Measurements from ENCODE around the gene E2F3.
"Not testable (repeated sequence)": the region's sequence is repeated elsewhere in the genome, so short reads cannot be mapped to it uniquely, and the experiment has no call there.

Gene E2F3

DNA sequence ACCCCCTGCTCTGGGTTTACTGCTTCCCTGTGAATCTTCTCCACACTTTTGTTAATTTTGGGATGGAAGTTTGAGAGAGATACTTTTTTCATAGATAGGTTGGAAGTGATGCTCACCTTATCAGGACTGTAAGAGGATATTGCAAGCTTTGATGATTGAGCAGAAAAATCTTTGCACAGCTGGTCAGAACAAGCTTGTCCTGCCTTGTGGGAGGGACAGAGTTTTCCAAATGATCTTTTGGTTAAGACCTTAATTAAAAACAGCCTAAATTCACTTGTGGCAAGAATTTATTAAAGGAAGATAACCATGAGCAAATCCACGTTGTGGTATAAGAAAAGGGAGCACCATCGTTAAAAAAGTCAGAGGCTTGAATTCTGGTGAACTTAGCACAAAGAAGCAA lies 32.2 kb downstream of the E2F3 start:
- DNase-seq (ENCODE audit: low read depth in 2 of 2): no peak

DNA sequence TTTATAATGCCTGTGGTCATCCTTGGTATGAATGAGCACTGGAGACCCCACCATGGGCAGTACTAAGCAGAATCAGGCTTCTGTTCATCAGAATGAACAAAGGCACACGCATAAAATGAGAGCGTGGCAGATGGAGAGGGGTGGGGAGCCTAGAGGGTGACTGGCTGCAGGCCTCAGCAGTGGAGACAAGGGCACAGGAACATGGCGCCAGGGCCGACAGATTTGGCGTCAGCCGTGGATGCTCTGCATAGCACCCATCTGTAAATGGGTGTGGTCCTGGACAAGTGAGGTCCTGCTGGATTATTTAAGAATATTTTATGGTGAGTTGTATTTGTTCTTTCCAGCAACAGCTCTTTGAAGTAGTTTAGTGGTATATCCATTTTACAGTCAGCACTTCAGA lies 33.1 kb downstream of the E2F3 start:
- no peak for DNase-seq (ENCODE audit: low read depth in 2 of 2)

DNA sequence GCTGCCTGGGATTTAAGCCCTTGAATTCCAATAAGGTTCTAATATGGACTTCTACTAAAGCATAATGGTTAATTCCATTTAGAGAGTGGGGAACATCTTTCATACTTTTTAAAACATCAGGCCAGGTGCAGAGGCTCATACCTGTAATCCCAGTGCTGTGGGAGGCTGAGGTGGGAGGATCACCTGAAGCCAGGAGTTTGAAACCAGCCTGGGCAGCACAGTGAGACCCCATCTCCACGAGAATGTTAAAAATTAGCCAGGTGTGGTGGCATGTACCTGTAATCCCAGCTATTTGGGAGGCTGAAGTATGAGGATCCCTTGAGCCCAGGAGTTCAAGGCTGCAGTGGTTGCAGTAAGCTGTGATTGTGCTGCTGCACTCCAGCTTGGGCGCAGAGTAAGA lies 35.0 kb downstream of the E2F3 start:
- DNase-seq (ENCODE audit: low read depth in 2 of 2): no peak

DNA sequence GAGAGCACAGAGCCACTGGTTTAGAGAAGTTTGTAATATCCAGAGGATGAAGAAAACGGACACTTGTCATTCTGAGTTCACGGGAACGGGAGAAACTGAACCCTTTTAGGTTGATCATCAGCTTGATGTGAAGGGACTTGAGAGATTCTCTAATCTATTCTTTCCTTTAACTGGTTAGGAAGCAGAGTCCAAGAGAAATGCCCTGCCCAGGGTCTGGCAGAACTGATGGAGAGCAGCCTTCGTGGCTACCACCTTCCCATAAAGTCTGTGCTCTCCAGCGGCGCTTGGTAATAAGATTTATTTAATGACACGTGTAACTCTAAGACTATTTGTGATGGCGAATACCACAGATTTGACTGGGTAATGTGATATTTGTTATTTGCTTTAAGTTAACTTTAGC lies 36.0 kb downstream of the E2F3 start:
- no peak for DNase-seq (ENCODE audit: low read depth in 2 of 2)

DNA sequence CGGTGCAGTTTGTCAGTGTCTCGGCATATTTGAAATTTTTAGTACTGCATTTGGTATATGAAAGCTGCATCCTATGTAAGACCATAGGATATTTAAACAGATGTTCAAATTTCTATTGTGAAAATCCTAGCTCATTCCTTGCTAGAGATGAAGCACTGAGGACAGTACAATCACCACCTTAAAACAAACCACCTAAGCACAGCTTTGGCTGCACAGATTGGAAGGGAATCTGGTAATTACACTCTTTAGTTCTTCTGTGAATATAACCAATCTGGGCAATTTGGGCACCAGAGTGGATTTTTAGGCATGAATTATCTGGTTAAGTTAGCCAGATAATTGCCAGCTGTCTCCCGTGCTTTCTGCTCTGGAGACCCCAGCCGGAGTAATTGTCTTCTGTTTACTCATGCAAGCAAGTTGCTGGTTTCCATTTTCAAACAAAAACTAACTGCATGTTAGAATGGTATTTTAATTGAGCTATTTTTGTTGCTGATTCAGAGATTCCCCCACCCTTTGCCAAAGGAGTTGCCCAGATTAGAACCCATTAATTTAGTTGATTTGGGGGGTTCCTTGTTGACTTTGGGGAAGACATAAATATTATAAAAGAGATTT lies 36.9 kb downstream of the E2F3 start:
- no peak for DNase-seq (ENCODE audit: low read depth in 2 of 2)

DNA sequence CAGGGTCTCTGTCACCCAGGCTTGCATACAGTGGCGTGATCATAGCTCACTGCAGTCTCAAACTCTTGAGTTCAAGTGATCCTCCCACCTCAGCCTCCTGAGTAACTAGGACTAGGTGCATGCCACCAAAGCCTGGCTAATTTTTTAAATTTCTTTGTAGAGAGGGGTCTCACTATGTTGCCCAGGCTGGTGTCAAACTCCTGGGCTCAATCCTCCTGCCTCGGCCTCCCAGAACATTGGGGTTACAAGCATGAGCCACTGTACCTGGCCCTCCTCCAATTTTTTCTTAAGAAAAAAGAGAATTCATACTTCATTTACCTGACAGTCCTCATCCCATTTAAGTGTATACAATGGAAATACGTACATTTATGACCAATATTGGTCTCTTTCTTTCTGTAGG lies 37.9 kb downstream of the E2F3 start:
- no peak for DNase-seq (ENCODE audit: low read depth in 2 of 2)

DNA sequence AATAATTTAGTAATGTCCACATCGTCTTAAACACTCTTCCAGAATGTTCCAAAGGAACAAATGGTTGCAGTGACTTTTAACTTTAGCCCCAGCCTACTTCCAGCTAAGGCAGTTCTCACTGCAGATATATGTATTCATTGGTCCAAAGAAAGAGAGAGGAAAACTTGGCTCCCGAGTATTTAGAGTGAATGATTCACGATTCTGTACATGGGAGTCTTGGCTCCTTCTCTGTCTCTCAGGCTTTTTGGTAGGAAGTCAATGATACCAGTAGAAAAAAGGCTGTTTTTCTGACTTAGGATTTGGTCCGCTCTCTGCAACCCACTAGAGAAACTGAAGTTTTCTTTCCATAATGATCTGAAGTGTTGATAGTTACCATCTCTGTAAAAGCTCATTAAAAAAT lies 38.6 kb downstream of the E2F3 start:
- DNase-seq (ENCODE audit: low read depth in 2 of 2): no peak

DNA sequence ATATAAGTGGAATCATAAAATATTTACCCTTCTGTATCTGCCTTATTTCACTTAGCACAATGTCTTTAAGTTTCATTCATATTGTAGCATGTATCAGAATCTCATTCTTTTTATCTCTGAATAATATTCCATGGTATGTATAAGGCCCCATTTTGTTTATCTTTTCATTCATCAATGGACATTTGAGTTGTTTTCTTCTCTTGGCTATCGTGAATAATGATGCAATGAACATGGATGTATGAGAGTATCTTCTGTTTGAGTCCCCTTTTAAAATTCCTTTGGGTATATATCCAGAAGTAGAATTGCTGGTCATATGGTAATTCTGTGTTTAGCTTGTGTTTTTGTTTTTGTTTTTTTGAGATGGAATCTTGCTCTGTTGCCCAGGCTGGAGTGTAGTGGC lies 39.6 kb downstream of the E2F3 start:
- no peak for DNase-seq (ENCODE audit: low read depth in 2 of 2)

DNA sequence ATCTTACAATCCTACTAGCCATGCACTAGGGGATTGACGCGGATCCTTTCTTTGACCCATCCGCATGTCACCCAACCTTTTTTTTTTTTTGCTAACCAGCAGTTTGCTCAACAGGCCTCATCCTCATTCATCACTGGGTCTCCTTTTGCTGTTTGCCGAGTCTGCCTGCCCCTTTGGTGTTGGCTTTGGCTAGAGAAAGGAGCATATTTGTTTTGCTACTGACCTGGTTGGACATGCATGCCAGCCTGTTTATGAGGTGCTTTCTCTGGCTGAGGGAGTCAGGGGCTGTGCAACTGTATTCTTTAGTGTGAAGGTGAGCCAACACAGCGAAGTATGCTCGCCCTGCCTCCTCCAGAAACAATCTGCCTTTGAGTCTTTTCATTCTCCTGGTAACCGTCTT lies 40.2 kb downstream of the E2F3 start:
- DNase-seq (ENCODE audit: low read depth in 2 of 2): no peak

DNA sequence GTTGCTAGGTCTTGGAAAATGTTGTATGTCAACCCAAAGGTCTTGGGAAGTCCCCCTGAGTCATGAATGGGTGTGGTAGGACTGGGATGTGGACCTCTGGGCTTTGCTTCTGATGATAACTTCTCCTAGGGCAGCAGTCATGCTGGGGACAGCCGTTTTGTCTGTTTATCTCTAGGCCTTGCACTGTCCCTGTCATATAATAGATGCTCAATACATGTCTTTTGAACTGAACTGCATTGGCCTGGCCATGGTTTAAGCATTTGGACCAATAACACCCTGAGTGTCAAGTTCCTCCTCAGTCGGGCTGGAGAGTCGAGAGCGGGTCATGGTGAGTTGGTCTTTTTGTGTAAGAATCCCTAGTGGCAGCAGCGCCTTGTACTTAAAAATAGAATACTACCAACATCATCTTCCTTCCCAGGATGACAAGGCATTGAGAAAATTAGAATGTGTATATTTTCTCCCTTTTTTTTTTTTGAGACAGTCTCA lies 43.1 kb downstream of the E2F3 start:
- no peak for DNase-seq (ENCODE audit: low read depth in 2 of 2)

DNA sequence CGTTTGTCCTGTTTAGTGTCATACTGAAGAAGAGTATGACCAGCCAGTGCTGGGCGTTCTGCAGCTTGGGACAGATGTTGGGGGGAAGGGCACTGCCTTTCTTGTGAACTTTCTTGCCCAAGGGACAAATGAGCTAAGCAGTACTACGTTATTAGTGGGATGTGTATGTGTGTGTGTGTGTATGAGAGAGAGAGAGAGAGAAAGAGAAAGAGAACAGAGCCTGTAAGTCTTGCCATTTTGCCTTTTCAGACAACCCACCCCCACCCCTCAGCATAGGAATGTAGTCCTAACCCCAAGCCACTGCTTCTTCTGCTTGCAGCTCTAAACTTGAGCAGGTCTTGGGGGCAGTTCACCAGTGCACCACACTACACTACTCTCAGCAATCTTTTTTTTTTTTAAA lies 45.5 kb downstream of the E2F3 start:
- no peak for DNase-seq (ENCODE audit: low read depth in 2 of 2)

DNA sequence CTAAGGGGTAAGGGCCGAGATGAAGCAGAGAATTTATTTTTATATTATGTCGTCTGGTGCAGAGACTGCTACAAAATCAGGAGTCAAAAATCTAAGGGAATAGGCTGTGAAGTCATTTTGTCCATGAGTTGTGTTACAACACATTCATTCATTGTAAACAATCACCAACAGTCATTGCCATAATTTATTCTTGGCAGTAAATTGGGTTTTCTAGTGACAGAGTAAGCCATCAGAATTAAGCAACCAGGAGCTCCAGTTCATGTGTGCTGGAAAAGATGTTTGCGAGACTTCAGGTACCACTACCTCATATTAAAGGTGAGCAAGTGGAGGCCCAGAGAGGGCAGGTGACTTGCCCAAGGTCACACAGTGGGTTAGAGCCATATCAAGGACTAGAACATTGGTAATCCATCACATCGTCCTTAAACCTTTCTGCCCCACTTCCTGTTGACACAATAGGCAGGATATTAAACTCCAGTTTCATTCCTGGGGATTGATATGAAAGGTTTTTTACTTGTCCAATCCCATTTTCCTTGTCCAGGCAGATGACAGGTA lies 46.0 kb downstream of the E2F3 start:
- no peak for DNase-seq (ENCODE audit: low read depth in 2 of 2)

DNA sequence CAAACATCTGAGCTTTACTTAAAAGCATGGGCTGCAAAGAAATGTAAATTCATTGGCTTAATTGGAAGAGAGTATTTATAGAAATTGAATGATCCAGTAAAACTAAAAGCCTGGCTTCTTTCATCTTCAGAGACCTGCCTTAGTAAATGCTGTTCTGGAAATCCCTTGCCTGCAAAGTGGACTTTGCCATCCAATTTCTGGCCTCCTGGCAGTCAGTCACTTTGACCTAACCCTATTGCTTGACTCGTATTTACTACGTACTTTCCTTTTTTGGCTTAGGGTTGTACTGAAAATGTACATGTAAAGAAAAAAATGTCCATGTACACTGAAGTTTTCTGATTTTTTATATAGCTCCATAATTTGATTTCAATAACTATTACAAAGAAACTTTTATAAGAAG lies 47.1 kb downstream of the E2F3 start:
- DNase-seq (ENCODE audit: low read depth in 2 of 2): no peak

DNA sequence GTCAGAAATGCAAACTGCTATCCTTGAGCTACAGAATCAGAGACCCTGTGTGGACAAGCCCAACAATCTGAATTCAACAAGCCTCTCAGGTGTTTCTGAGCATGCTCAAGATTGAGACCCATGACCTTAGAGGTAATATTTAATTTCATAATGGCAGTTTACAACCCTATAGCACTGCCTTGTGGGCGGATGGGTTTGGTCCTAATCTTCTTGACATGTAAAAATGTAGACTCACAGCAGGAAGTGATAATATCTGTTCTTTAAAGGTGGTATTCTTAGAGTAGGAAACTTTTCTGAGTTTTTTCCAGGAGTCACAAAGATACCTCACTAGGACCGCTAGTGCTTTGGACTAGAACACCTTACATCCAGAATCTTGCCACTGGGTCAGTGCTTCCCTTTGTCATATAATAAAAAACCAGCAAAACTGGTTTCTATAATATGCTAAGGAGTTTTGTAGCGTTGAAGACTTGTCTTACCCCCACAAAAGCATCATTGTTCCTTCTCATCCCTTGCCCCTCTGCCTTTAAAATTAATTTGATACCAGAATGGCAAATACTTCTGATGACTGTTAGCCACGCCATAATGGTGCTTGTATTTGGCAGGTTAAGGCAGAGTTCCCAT lies 52.6 kb downstream of the E2F3 start:
- DNase-seq (ENCODE audit: low read depth in 2 of 2): no peak

DNA sequence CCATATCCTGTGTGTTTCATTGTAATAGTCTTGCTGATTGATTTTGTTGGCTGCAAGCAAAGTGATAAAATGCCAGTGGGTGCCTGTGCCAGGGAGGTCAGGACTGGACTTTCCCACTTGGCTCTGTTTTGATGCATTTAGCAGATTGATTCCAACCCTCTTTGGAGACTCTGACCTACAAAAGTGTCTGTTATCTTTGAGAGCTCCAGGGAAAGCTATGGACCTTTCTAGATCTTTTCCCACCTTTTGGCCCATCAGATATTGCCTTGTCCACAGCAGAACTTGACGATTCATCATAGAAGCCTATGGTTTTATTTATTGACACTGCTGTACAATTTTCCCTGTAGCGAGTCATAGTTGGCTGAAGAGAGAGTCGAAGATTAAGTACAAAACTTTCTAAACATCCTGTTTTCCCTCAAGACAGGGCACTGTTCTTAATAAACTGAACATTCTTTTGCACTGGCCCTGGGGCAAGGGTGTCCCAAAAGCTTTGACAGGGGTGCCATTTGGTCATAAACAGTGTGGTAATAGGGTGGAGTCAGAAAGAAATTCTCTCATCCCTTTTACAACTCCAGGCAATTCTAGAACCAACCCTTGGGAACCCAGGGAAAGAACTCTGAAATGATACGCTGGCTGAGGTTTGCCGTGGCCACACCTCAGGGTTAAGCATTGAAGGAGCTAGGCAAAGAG lies 53.7 kb downstream of the E2F3 start:
- DNase-seq (ENCODE audit: low read depth in 2 of 2): no peak

DNA sequence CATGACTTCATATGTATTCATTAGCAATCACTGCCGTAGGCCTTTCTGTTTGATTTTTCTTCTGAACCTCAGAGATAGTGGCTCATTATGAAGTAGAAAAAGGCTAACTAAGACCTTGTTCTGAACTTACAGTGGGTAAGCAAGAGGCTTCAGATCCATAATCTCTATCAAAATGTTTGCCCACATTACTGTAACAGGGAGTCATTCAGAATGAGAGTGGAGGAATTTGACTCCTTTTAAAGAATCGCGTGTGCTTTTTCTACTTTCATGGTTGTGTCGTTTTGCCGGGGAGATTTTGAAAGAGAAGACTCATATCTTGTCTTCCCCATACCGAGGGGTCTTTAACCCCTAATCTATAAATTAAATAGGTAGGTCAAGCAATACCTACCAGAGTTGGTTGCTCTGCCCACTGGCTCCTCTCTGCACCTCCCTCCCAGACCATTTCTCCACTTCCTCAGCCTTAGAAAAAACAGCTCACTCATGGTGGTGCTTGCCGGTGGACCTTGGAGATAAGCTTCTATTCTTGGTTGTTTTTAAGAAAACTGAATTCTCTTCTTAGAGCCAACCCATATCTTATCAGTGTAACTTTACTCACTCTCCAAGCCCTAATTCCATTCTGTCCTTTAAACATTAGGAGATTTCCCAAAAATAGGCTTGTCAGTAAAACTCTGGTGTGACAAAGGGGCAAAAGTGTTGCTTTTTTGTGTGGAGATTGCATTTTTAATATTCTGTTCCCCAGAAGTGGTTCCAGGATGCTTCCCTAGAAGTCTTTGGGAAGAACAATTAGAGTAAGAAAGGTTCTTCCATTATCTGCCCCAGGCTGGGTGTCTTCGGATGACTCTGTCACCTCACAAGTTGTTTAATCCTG lies 56.6 kb downstream of the E2F3 start:
- no peak for DNase-seq (ENCODE audit: low read depth in 2 of 2)

DNA sequence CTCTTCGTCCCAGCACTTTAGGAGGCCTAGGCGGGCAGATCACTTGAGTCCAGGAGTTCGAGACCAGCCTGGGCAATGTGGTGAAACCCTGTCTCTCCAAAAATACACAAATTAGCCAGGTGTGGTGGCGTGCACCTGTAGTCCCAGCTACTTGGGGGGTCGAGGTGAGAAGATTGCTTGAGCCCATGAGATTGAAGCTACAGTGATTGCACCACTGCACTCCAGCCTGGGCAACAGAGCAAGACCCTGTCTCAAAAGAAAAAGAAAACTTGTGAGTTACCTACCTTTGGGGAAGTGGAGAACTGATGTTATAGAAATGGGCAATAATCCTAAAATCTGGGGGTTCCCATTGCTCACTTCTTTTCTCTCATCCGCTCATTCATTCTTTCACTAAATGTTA lies 58.0 kb downstream of the E2F3 start:
- DNase-seq (ENCODE audit: low read depth in 2 of 2): no peak

DNA sequence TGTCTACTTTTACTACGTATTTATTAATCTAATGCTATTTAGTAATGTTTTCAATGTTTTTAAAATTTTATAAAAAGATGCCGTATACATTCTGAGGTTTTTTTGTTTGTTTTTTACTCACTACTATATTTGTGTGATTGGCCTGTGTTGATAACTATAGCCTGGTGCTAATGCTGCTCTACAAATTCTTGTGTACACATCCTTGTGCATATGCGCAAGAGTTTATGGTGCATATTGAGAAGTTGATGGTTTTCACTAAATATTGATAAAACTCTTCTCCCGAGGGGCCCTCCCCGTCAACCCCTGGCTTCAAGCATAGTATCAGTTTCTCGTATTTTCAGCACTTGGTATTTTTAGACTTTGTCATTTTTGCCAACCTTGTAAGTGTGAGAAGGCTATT lies 59.9 kb downstream of the E2F3 start:
- no peak for DNase-seq (ENCODE audit: low read depth in 2 of 2)

DNA sequence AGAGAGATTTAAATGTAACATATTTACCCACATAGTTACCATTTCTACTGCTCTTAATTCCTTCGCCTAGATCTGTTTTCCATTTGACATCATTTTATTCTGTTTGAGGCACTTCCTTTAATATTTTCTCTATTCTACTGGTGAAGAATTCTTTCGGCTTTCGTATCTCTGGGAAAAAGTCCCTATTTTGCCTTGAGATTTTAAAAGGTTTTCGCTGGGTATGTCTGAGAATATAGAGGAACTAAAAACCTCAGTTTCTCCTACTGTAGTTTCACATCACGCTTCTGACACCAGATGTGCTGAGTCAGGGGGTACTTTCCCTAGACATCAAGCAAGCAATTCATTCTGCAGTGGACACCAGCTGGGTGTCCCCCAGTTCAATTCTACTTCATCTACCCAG lies 61.7 kb downstream of the E2F3 start:
- no peak for DNase-seq (ENCODE audit: low read depth in 2 of 2)

DNA sequence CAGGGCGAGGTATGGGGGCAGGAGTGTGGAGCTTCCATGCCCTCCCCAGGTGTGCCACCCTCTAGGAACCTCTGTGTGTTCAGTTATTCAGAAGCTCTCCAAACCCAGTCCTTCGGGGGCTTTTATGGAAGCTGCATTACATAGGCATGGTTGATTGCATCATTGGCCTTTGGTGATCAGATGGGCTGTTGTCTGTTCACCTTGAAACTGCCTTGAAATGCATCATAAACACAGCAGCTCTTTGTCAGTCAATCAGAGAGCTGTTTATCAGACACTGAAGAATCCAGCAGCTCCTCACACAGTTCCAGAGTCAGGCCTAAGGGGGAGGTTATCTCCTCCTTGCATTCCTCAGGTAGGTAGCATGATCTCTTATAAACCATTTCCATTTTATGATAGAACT lies 62.4 kb downstream of the E2F3 start:
- DNase-seq (ENCODE audit: low read depth in 2 of 2): no peak

DNA sequence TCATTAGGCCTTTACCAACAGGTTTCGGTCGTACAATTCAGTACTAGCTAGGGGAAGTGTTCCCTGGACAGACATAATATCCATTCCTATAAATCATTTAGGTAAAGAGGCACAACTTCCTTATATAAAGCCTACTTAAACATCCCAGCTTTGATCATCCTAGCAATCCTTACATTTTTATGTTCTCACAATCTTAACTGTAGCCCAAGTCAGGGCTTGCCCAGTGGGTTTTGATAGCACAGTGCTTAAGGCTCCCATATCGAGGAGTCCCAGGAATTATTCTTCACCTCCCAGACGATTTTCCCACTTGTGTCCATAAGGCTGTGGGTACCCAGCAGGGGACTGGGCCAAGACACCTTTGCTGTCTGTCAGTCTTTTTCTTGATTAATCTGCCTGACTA lies 63.2 kb downstream of the E2F3 start:
- DNase-seq (ENCODE audit: low read depth in 2 of 2): no peak

DNA sequence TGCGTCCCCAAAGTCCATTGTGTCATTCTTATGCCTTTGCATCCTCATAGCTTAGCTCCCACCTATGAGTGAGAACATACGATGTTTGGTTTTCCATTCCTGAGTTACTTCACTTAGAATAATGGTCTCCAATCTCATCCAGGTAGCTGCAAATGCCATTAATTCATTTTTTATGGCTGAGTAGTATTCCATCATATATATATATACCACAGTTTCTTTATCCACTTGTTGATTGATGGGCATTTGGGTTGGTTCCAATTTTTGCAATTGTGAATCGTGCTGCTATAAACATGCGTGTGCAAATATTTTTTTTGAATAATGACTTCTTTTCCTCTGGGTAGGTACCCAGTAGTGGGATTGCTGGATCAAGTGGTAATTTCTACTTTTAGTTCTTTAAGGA lies 63.9 kb downstream of the E2F3 start:
- DNase-seq (ENCODE audit: low read depth in 2 of 2): not testable (repeated sequence)
